SU-DHL-6 (cell line): ENCODE data around the gene TBC1D21.

Experiments
- H2AFZ ChIP-seq: fragments of 200-600 bp; sonication (generic); 2 replicates; pipeline ENCODE4 v1.6.1; 2014; ENCODE audit warnings: low read depth, mild to moderate bottlenecking, moderate library complexity, mixed read lengths, antibody characterized with exemption, low read length; ENCODE audit not compliant: severe bottlenecking
- H3F3A ChIP-seq: fragments of 200-600 bp; shearing (Covaris generic); 2 replicates; pipeline ENCODE4 v1.6.0; 2016; ENCODE audit warnings: antibody characterized with exemption, mild to moderate bottlenecking; ENCODE audit not compliant: insufficient read depth
- H3K27ac ChIP-seq: fragments of 200-600 bp; sonication (generic); 2 replicates; pipeline ENCODE4 v1.5.1; 2016; ENCODE audit warnings: low read depth, mild to moderate bottlenecking, low read length, moderate library complexity, mixed read lengths
- H3K27me3 ChIP-seq: fragments of 200-600 bp; sonication (generic), shearing (Covaris generic); 2 replicates; pipeline ENCODE4 v1.6.0; 2014; ENCODE audit warnings: mild to moderate bottlenecking, low read length
- H3K36me3 ChIP-seq: fragments of 200-600 bp; sonication (generic); 2 replicates; pipeline ENCODE4 v1.6.1; 2014; ENCODE audit warnings: mild to moderate bottlenecking, low read length, mixed read lengths
- H3K4me2 ChIP-seq: fragments of 300-600, 200-600 bp; shearing (Covaris generic), sonication (generic); 2 replicates; pipeline ENCODE4 v1.6.0; 2014; ENCODE audit warnings: low read length, low read depth, mild to moderate bottlenecking; ENCODE audit not compliant: poor library complexity, severe bottlenecking
- H3K4me3 ChIP-seq: fragments of 200-600 bp; sonication (generic); 2 replicates; pipeline ENCODE4 v1.5.1; 2014; ENCODE audit warnings: antibody characterized with exemption, low read length, mild to moderate bottlenecking, mixed read lengths; ENCODE audit not compliant: insufficient read depth, poor library complexity, severe bottlenecking
- H3K79me2 ChIP-seq: fragments of 200-600 bp; sonication (generic); 2 replicates; pipeline ENCODE4 v1.6.1; 2014; ENCODE audit warnings: mild to moderate bottlenecking, low read length, moderate library complexity; ENCODE audit not compliant: insufficient read depth
- H3K9ac ChIP-seq: fragments of 200-600 bp; sonication (generic); 2 replicates; pipeline ENCODE4 v1.7.0; 2014; ENCODE audit warnings: mild to moderate bottlenecking, low read length
- H3K9me2 ChIP-seq: fragments of 200-600 bp; sonication (generic); replicated peaks from 2 replicates; pipeline ENCODE4 v1.6.1; 2014; ENCODE audit warnings: low read length; ENCODE audit not compliant: insufficient read depth
- H3K9me3 ChIP-seq: fragments of 200-600 bp; sonication (generic); 2 replicates; pipeline ENCODE4 v1.6.1; 2014; ENCODE audit warnings: low read length, mixed read lengths; ENCODE audit not compliant: insufficient read depth
- H4K20me1 ChIP-seq: fragments of 200-600 bp; sonication (generic); 2 replicates; pipeline ENCODE4 v1.6.1; 2014; ENCODE audit warnings: low read depth, mild to moderate bottlenecking, antibody characterized with exemption, low read length, moderate library complexity, mixed read lengths
- CTCF ChIP-seq: fragments of 200-600 bp; sonication (generic); IDR thresholded peaks from one replicate; pipeline ENCODE4 v1.5.1; 2017; ENCODE audit warnings: antibody characterized with exemption, mild to moderate bottlenecking, low read length, moderate library complexity; ENCODE audit not compliant: insufficient read depth, poor library complexity, severe bottlenecking
- EZH2phosphoT487 ChIP-seq: fragments of 200-600 bp; sonication (generic), shearing (Covaris generic); conservative IDR thresholded peaks from 2 replicates; pipeline ENCODE4 v1.6.1; 2018; ENCODE audit warnings: mild to moderate bottlenecking, antibody characterized with exemption, low read length, moderate library complexity, mixed read lengths

TBC1D21 gene

GRCh38 chr15:73921254-73921925 is 48.0 kb downstream of the TBC1D21 start:
- Histone ChIP-seq H2AFZ (no peak overlapping the region), H3K9ac (no peak overlapping the region), H3K27me3 (no peaks in the 10 kb centered on the region), H3K79me2 (no peaks in the 10 kb centered on the region), H3K9me2 (no peaks in the 10 kb centered on the region), H3K4me3 (no peak overlapping the region), H3K4me2 (no peak overlapping the region), H3K9me3 (no peaks in the 10 kb centered on the region), H3K27ac (no peak overlapping the region), H4K20me1 (no peaks in the 10 kb centered on the region), H3F3A (no peaks in the 10 kb centered on the region), H3K36me3 (no peaks in the 10 kb centered on the region)
- TF ChIP-seq CTCF (no peak), EZH2phosphoT487 (no peak)

GRCh38 chr15:73922186-73923151 is 49.1 kb downstream of the TBC1D21 start:
- TF ChIP-seq CTCF (no peak), EZH2phosphoT487 (no peak)
- Histone ChIP-seq H3K4me2 (no peak overlapping the region), H3K4me3 (no peak overlapping the region), H3K79me2 (no peaks in the 10 kb centered on the region), H3K36me3 (no peaks in the 10 kb centered on the region), H3K9me3 (no peaks in the 10 kb centered on the region), H4K20me1 (no peaks in the 10 kb centered on the region), H3F3A (no peaks in the 10 kb centered on the region), H3K27me3 (no peaks in the 10 kb centered on the region), H3K9ac (no peak overlapping the region), H3K27ac (no peak overlapping the region), H3K9me2 (no peaks in the 10 kb centered on the region), H2AFZ (no peak overlapping the region)

GRCh38 chr15:73923156-73923487 is 49.8 kb downstream of the TBC1D21 start:
- Histone ChIP-seq H3F3A (no peaks in the 10 kb centered on the region), H4K20me1 (no peaks in the 10 kb centered on the region), H3K9ac (no peak overlapping the region), H3K79me2 (no peaks in the 10 kb centered on the region), H2AFZ (no peak overlapping the region), H3K36me3 (no peaks in the 10 kb centered on the region), H3K27me3 (no peaks in the 10 kb centered on the region), H3K4me2 (no peak overlapping the region), H3K4me3 (no peak overlapping the region), H3K9me2 (no peaks in the 10 kb centered on the region), H3K9me3 (no peaks in the 10 kb centered on the region), H3K27ac (no peak overlapping the region)
- TF ChIP-seq EZH2phosphoT487: no peak
- no peak for TF ChIP-seq CTCF
